ENCODE results near the gene ACSM2A.
"Not testable (repeated sequence)": the region's sequence is repeated elsewhere in the genome, so short reads cannot be mapped to it uniquely, and the experiment has no call there.

Gene ACSM2A

DNA sequence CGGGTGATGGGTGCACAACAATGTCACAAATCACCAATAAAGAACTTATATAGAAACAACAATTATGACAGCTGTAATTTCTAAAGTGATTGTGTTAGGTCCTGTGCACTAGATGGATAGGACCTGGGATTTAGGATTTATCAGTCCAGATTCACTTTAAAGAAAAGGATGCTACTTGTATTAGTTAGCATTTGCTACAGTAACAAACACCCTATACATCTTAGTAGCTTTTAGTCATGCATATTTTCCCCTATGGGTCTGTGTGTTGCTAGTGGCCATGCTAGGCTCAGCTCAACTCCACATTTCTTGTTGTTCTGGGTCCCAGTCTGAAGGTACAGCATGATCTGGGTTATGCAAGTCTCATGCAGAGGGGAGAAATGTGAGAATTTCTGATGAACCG, 7.9 kb downstream of the ACSM2A start:
- DNase-seq (ENCODE audit: low read depth), result not testable (repeated sequence)

DNA sequence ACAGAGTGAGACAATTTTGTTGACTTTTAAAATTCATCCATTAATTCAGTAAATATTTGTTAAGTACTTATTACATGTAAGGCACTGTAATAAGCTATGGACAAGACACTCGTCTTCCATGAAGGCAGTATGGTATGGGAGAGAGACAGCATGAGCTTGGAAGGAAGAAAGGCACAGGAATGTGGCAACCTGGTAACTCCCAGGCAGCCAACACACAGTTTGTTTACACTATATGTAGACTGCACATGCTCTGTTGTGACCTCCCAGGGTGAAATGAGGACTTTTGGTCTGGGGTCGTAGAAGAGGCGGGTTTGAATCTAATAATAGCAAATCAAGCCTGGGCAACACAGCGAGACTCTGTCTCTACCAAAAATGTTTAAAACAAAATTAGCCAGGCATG, 9.0 kb downstream of the ACSM2A start:
- not testable (repeated sequence) for DNase-seq (ENCODE audit: low read depth)

GRCh38 chr16:20468954-20469353, 17.6 kb downstream of the ACSM2A start:
- DNase-seq (ENCODE audit: low read depth), result not testable (repeated sequence)

DNA sequence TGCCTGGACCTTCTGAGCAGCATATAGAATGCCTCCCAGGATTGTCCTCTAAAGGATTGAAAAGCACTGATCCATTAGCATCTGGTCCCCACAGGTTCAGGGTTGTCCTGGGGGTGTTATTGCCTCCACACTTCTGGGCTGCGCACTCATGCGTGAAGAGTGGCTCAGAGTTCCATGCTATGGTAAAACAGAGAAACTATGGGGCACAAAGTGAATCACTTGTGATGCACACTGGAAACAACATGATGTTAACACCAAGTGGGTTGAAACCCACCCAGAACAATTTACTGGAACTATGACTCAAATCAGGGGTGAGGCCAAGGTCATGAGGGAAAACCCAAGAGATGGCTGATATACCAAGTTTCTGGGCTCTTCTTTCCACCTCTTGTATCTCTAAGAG, 18.6 kb downstream of the ACSM2A start:
- DNase-seq (ENCODE audit: low read depth), result not testable (repeated sequence)

DNA sequence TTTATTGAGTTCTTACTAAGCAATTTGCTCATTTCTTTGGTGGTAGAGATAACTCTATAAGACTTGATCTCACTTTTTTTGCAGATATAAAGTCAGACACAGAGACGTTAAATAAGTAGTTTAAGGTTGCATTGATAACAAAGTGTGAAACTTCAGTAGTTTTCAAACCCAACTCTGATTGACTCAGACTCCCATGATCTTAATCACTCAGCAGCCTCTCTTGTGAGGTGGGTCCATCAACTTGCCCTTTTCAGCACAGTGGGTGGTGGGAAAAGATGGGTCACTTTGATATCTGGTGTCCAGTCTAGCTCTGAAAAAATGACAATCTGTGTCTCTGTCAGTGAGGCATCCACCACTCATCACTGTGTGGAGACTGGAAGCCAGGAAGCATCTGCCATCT, 19.4 kb downstream of the ACSM2A start:
- DNase-seq (ENCODE audit: low read depth), result not testable (repeated sequence)

DNA sequence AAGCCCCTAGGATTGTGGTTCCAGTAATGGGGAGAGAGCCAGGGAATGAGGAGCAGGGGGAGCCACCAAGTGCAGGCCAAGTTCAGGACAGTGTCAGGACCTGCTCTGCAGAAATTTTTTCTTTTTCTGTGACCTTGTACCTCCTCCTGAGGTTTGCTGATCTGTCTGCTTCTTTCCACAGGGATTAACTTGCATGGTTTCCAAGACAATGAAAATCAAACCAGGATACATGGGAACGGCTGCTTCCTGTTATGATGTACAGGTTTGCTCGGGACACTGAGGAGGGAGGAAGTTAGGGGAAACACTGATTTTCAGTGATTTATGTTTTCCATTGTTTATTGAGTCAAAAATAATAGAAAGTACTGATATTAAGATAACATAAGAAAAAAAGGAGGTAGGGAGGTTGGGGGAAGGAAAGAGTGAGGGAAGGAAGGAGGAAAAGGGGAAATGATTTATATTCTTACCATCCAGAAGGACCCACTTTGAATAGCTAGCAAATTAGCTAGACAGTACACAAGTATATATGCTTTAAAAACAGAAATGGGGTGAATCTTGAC, 25.9 kb downstream of the ACSM2A start:
- DNase-seq (ENCODE audit: low read depth), result not testable (repeated sequence)

DNA sequence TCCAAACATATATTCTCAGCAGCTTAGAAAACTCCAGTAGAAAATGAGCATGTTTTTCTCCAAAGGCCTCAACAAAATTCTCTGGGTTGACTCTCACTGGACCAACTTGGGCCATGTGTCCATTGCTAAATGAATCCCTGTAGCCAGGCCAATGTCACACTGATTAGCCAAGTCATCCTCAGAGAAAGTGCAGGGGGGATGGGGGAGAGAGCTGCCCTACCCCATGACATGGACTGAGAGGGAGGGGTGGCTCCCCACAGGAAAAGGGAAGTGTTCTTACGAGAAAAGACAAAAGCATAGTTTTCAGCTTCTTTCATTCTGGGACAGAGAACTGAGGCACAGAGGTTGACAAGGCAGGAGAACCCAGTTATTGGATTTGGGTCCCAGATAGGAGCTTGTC, 32.7 kb downstream of the ACSM2A start:
- DNase-seq (ENCODE audit: low read depth), result not testable (repeated sequence)

DNA sequence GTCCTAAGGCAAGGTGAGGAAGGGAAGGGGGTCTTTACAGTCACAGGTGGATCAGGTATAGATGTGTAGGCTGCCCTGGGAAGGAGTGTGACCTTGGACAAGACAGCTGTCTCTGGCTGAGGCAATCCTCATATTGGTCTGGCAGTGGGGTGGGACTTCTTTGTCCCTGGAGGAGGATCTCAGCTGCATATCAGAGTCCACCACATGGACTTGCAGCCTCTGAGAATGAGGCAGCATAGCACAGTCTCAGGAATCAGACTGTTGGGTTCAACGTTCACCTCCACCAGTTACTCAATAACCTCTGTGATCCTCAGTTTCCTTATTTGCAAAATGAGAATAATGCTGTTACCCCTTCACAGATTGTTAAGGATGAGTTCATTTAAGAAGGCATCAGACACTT, 33.4 kb downstream of the ACSM2A start:
- no peak for DNase-seq (ENCODE audit: low read depth)

DNA sequence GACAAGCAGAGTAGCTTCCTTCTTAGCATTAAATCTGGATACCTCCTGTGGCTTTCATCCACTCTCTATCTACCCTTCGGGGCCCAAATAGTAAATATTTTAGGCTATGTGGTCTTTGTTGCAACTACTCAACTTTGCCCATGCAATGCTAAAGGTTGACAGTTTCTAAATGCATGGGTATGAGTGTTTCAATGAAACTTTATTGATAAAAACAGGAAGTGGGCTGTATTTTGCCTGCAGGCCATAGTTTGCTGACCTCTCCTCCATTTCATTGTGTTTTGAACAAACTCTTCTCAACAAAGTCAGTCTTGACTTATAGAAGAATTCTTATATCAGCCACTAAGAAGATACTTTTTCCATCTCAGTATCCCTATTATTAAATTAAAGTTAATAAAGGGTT, 34.1 kb downstream of the ACSM2A start:
- no peak for DNase-seq (ENCODE audit: low read depth)

- not testable (repeated sequence) for DNase-seq (ENCODE audit: low read depth)
These were observed 39.7 kb downstream of the ACSM2A start for GRCh38 chr16:20490994-20491393.

DNA sequence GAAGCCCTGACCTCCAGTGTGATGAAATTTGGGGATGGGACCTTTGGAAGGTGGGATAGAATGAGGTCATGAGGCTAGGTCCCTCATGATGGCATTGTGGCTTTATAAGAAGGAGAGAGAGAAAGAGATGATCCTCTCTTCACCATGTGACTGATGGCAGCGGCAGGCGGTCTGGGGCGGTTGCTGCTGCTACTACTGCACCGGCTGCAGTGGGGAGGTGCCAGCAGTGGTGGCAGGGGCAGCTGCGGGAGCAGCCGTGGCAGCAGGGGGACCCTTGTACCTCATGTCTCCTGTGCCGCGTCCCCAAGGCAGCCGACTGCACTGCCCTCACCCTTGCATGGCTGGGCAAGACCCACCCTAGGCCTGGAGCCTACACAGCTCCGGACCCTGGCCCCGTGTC, 40.1 kb downstream of the ACSM2A start:
- not testable (repeated sequence) for DNase-seq (ENCODE audit: low read depth)

DNA sequence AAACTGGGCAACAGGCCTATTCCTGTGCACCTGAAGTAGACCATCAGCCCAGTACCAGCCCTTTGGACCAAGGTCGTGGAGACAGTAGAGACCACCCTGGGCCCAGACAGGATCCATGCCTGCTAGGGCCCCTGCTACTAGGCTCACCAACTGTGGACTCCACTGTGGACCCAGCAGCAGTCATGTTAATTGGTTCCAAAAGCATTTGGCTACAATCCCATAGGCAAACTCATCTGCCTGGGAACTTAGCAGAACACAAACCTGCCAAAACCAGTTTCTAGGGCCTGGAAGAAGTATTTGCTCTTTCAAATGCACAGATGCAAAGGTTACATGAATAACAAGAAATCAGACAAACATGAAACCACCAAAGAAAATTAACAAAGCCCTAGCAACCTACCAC, 53.1 kb downstream of the ACSM2A start:
- no peak for DNase-seq (ENCODE audit: low read depth)

DNA sequence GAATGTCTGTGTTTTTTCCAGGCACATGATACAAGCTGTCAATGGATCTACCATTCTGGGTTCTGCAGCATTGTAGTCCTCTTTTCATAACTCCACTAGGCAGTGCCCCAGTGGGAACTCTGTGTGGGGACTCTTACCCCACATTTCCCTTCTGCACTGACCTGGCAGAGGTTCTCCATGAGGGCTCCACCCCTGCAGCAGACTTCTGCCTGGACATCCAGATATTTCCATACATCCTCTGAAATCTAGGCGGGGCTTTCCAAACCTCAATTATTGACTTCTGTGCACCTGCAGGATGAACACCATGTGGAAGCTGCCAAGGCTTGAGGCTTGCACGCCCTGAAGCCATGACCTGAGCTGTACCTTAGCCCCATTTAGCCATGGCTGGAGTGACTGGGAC, 56.0 kb downstream of the ACSM2A start:
- no peak for DNase-seq (ENCODE audit: low read depth)

DNA sequence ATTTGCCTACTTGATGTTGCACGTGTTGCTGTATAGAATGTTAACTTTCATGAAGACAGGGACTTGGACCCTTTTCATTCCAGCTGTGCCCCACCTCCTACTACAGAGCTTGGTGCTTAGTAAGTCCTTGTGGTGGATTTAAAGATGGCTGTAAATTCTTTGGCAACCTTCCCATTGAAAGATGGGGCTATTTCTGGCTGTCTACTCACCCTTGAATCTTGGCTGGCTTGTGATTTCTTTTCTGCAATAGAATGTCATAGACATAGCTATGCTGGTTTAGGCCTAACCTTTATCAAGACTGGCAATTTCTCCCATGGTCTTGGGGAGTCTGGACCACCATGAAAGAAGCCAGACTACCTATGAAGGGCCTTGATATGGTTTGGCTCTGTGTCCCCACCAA, 59.0 kb downstream of the ACSM2A start:
- DNase-seq (ENCODE audit: low read depth), result no peak

- DNase-seq (ENCODE audit: low read depth), result no peak
These were observed 64.4 kb downstream of the ACSM2A start for GRCh38 chr16:20515688-20516090.

- DNase-seq (ENCODE audit: low read depth), result no peak
These were observed 65.8 kb downstream of the ACSM2A start for GRCh38 chr16:20517149-20517548.

DNA sequence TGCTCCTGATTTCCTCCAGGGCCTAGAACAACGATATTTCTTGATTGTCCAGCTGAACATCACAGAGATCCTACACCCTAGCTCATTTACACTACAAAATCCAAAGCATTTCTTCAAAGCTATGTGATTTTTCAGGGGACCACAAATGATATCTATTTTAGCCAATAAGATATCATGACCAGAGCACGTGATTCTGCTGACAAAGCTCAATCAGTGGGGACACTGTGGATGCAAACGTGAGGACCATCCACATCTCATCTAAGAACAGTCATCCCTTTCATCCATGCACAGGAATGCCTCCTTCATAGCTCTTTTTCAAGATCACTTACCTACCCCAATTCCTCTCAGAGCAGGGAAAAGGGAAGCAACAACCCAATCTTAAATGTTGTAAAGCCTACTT, 67.9 kb downstream of the ACSM2A start:
- no peak for DNase-seq (ENCODE audit: low read depth)

DNA sequence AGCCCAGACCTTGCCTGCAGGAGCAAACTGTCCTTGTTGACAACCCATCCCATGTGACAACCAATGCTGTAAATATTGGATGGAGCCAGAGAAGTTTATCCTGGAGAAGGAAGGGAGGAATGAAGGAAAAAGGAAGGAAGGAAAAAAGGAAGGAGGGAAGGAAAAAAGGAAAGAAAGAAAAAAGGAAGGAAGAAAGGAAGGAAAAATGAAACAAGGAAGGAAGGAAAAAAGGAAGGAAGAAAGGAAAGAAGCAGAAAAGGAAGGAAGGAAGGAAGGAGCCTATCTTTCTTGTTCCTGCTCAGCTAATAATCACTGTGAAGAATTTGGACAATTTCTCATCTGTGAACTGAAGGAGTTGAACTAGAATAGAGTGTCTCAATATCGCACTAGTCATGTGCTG, 68.8 kb downstream of the ACSM2A start:
- DNase-seq (ENCODE audit: low read depth), result no peak

DNA sequence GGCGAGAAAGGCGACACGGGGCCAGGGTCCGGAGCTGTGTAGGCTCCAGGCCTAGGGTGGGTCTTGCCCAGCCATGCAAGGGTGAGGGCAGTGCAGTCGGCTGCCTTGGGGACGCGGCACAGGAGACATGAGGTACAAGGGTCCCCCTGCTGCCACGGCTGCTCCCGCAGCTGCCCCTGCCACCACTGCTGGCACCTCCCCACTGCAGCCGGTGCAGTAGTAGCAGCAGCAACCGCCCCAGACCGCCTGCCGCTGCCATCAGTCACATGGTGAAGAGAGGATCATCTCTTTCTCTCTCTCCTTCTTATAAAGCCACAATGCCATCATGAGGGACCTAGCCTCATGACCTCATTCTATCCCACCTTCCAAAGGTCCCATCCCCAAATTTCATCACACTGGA, 80.5 kb downstream of the ACSM2A start:
- DNase-seq (ENCODE audit: low read depth), result not testable (repeated sequence)

DNA sequence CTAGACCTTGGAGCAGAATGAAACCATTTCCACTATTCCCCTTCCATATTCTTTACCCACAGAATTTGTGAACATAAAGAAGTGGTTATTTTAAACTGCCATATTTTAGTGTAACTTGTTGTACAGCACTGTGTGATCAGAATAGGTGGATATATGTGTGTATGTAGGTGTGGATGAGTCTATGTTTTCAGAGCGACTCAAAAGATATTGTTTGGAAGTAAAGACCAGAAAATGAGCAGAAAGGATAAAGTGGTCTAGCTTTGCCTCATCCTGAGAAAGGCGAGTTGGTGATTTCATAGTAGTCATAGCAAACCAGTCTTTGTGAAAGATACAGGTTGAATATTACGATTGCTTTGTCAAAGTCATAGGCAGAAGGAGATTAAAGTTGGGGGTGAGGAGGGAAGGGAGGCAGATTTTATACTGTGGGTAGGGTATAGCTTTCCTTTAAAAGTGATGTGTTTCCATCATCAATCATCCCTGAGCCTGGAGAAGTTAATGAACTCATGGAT, 81.0 kb downstream of the ACSM2A start:
- DNase-seq (ENCODE audit: low read depth), result not testable (repeated sequence)

GRCh38 chr16:20536669-20537068, 85.3 kb downstream of the ACSM2A start:
- not testable (repeated sequence) for DNase-seq (ENCODE audit: low read depth)
